Measurements from ENCODE around the gene BIRC7.

BIRC7 gene

GRCh38 chr20:63253438-63254231 lies 17.9 kb downstream of the BIRC7 start:
- H3K36me3 ChIP-seq (ENCODE audit: insufficient read depth, low read depth, low read length) = no peaks in the 10 kb centered on the region
- no peaks in the 10 kb centered on the region for H3K9me3 ChIP-seq (ENCODE audit: insufficient read depth, low read depth, low read length)
- peak overlapping the region; percentile 27; the same call in 1 of the 2 replicates for H3K9ac ChIP-seq (ENCODE audit: low read depth, low read length)
- peak overlapping the region; percentile 63; the same call in 1 of the 2 replicates for H3K4me3 ChIP-seq (ENCODE audit: low read length)
- no peak overlapping the region for H3K27ac ChIP-seq (ENCODE audit: low read length)
- H3K27me3 ChIP-seq (ENCODE audit: insufficient read depth, low read length) = peaks cover 45% of the 10 kb centered on the region
- peaks cover 9% of the 10 kb centered on the region; the same call in 1 of the 2 replicates for H3K4me1 ChIP-seq (ENCODE audit: insufficient read depth, low read length)

GRCh38 chr20:63254232-63254605 lies 18.5 kb downstream of the BIRC7 start, which contains the start of gene NKAIN4:
Gene NKAIN4, minus strand, starts transcription at chr20:63254463. Its CDS starts 13 bp downstream, at chr20:63254450.
- H3K27me3 ChIP-seq (ENCODE audit: insufficient read depth, low read length) = peaks cover 45% of the 10 kb centered on the region

GRCh38 chr20:63254606-63255384 lies 19.1 kb downstream of the BIRC7 start:
- no peak overlapping the region for H3K27ac ChIP-seq (ENCODE audit: low read length)
- H3K27me3 ChIP-seq (ENCODE audit: insufficient read depth, low read length) = peaks cover 45% of the 10 kb centered on the region
- H3K36me3 ChIP-seq (ENCODE audit: insufficient read depth, low read depth, low read length) = no peaks in the 10 kb centered on the region
- peak overlapping the region; percentile 66 for H3K4me3 ChIP-seq (ENCODE audit: low read length)
- no peaks in the 10 kb centered on the region for H3K9me3 ChIP-seq (ENCODE audit: insufficient read depth, low read depth, low read length)
- H3K9ac ChIP-seq (ENCODE audit: low read depth, low read length) = no peak overlapping the region; the same call in 1 of the 2 replicates
- peaks cover 9% of the 10 kb centered on the region; the same call in 1 of the 2 replicates for H3K4me1 ChIP-seq (ENCODE audit: insufficient read depth, low read length)

More at GRCh38 chr20:63254232-63254605, 18.5 kb downstream of the BIRC7 start, which contains the start of gene NKAIN4:
- Histone ChIP-seq H3K9ac (ENCODE audit: low read depth, low read length) (peak within 1 kb of the TSS; percentile 27; the same call in 1 of the 2 replicates), H3K27ac (ENCODE audit: low read length) (no peak within 1 kb of the TSS), H3K4me3 (ENCODE audit: low read length) (peak within 1 kb of the TSS; percentile 66), H3K4me1 (ENCODE audit: insufficient read depth, low read length) (peaks cover 9% of the 10 kb centered on the region; the same call in 1 of the 2 replicates), H3K36me3 (ENCODE audit: insufficient read depth, low read depth, low read length) (no peaks in the 10 kb centered on the region), H3K9me3 (ENCODE audit: insufficient read depth, low read depth, low read length) (no peaks in the 10 kb centered on the region)

- peaks cover 45% of the 10 kb centered on the region for H3K27me3 ChIP-seq (ENCODE audit: insufficient read depth, low read length)
- H3K27ac ChIP-seq (ENCODE audit: low read length) = no peak overlapping the region
- no peaks in the 10 kb centered on the region for H3K36me3 ChIP-seq (ENCODE audit: insufficient read depth, low read depth, low read length)
- no peak overlapping the region for H3K4me3 ChIP-seq (ENCODE audit: low read length)
- peaks cover 9% of the 10 kb centered on the region; the same call in 1 of the 2 replicates for H3K4me1 ChIP-seq (ENCODE audit: insufficient read depth, low read length)
- no peaks in the 10 kb centered on the region for H3K9me3 ChIP-seq (ENCODE audit: insufficient read depth, low read depth, low read length)
- H3K9ac ChIP-seq (ENCODE audit: low read depth, low read length) = no peak overlapping the region
Observed at GRCh38 chr20:63255931-63256704, 20.4 kb downstream of the BIRC7 start.

- no peak overlapping the region for H3K4me3 ChIP-seq (ENCODE audit: low read length)
- peaks cover 41% of the 10 kb centered on the region for H3K27me3 ChIP-seq (ENCODE audit: insufficient read depth, low read length)
- no peak overlapping the region for H3K9ac ChIP-seq (ENCODE audit: low read depth, low read length)
- no peaks in the 10 kb centered on the region for H3K9me3 ChIP-seq (ENCODE audit: insufficient read depth, low read depth, low read length)
- peaks cover 9% of the 10 kb centered on the region; the same call in 1 of the 2 replicates for H3K4me1 ChIP-seq (ENCODE audit: insufficient read depth, low read length)
- no peaks in the 10 kb centered on the region for H3K36me3 ChIP-seq (ENCODE audit: insufficient read depth, low read depth, low read length)
- no peak overlapping the region for H3K27ac ChIP-seq (ENCODE audit: low read length)
Observed at GRCh38 chr20:63256954-63257353, 21.2 kb downstream of the BIRC7 start.

- Histone ChIP-seq H3K27ac (ENCODE audit: low read length) (no peak overlapping the region), H3K4me3 (ENCODE audit: low read length) (no peak overlapping the region), H3K27me3 (ENCODE audit: insufficient read depth, low read length) (peaks cover 35% of the 10 kb centered on the region), H3K9me3 (ENCODE audit: insufficient read depth, low read depth, low read length) (no peaks in the 10 kb centered on the region), H3K9ac (ENCODE audit: low read depth, low read length) (no peak overlapping the region), H3K36me3 (ENCODE audit: insufficient read depth, low read depth, low read length) (no peaks in the 10 kb centered on the region), H3K4me1 (ENCODE audit: insufficient read depth, low read length) (peaks cover 9% of the 10 kb centered on the region; the same call in 1 of the 2 replicates)
Observed at GRCh38 chr20:63257629-63258028, 21.9 kb downstream of the BIRC7 start.

GRCh38 chr20:63258781-63259180 lies 23.1 kb downstream of the BIRC7 start:
- H3K27me3 ChIP-seq (ENCODE audit: insufficient read depth, low read length) = peaks cover 25% of the 10 kb centered on the region
- H3K9me3 ChIP-seq (ENCODE audit: insufficient read depth, low read depth, low read length) = no peaks in the 10 kb centered on the region
- no peak overlapping the region for H3K27ac ChIP-seq (ENCODE audit: low read length)
- H3K36me3 ChIP-seq (ENCODE audit: insufficient read depth, low read depth, low read length) = no peaks in the 10 kb centered on the region
- H3K4me3 ChIP-seq (ENCODE audit: low read length) = no peak overlapping the region
- H3K4me1 ChIP-seq (ENCODE audit: insufficient read depth, low read length) = peaks cover 5% of the 10 kb centered on the region; the same call in 1 of the 2 replicates
- H3K9ac ChIP-seq (ENCODE audit: low read depth, low read length) = no peak overlapping the region

- Histone ChIP-seq H3K36me3 (ENCODE audit: insufficient read depth, low read depth, low read length) (no peaks in the 10 kb centered on the region), H3K27me3 (ENCODE audit: insufficient read depth, low read length) (peaks cover 21% of the 10 kb centered on the region), H3K9me3 (ENCODE audit: insufficient read depth, low read depth, low read length) (no peaks in the 10 kb centered on the region), H3K27ac (ENCODE audit: low read length) (no peak overlapping the region), H3K9ac (ENCODE audit: low read depth, low read length) (no peak overlapping the region), H3K4me1 (ENCODE audit: insufficient read depth, low read length) (peaks cover 5% of the 10 kb centered on the region; the same call in 1 of the 2 replicates), H3K4me3 (ENCODE audit: low read length) (no peak overlapping the region)
Observed at GRCh38 chr20:63259734-63260460, 24.2 kb downstream of the BIRC7 start.

- no peak overlapping the region for H3K27ac ChIP-seq (ENCODE audit: low read length)
- H3K4me1 ChIP-seq (ENCODE audit: insufficient read depth, low read length) = 0 out of 2 replicates have a peak, but pooled peaks cover 1% of the 10 kb centered on the region
- peaks cover 14% of the 10 kb centered on the region for H3K27me3 ChIP-seq (ENCODE audit: insufficient read depth, low read length)
- H3K36me3 ChIP-seq (ENCODE audit: insufficient read depth, low read depth, low read length) = no peaks in the 10 kb centered on the region
- H3K9ac ChIP-seq (ENCODE audit: low read depth, low read length) = no peak overlapping the region
- no peak overlapping the region for H3K4me3 ChIP-seq (ENCODE audit: low read length)
- H3K9me3 ChIP-seq (ENCODE audit: insufficient read depth, low read depth, low read length) = no peaks in the 10 kb centered on the region
Observed at GRCh38 chr20:63260521-63260920, 24.8 kb downstream of the BIRC7 start.

GRCh38 chr20:63261060-63261794 lies 25.5 kb downstream of the BIRC7 start:
- no peaks in the 10 kb centered on the region for H3K9me3 ChIP-seq (ENCODE audit: insufficient read depth, low read depth, low read length)
- H3K27ac ChIP-seq (ENCODE audit: low read length) = no peak overlapping the region
- H3K36me3 ChIP-seq (ENCODE audit: insufficient read depth, low read depth, low read length) = no peaks in the 10 kb centered on the region
- no peak overlapping the region for H3K9ac ChIP-seq (ENCODE audit: low read depth, low read length)
- H3K4me1 ChIP-seq (ENCODE audit: insufficient read depth, low read length) = no peaks in the 10 kb centered on the region
- H3K27me3 ChIP-seq (ENCODE audit: insufficient read depth, low read length) = peaks cover 7% of the 10 kb centered on the region
- H3K4me3 ChIP-seq (ENCODE audit: low read length) = no peak overlapping the region
